Measurements from ENCODE around the gene CALHM5. TPM values are rescaled to one million over a fixed set of nuclear protein-coding genes. Genes with fewer than 3 reads are reported as not detected.

The CALHM5 gene
- total RNA-seq = 1 to 10 TPM in 1 of 4 donors, under 1 TPM in 2, not detected in 1; 0.27 to 3.8 (median 0.64) TPM

- in situ Hi-C loops (cut with MboI; ENCODE audit: low pct_ligation_motif_present in 1 of 4, low pct_unique_long_range_greater_than_20kb in 1 of 4, low sequenced_read_pairs in 3 of 4) (no loop called here), intact Hi-C loops (cut with DNase I; ENCODE audit: low total_unique reads) (no loop called here)
- WGBS, 2 donors (ENCODE audit: low coverage in 1 of 2) = 39 to 50% methylated on average over 5 to 10 of the region's 10 CpGs
- H3K4me1 ChIP-seq = peaks cover 0 to 19% (median 0%) of the 10 kb centered on the region in 4 donors
- TF ChIP-seq POLR2A (IDR thresholded peaks at IDR 0.05) (peak; percentile 11), POLR2AphosphoS5 (IDR thresholded peaks at IDR 0.05) (peak; percentile 10 to 48 (median 38)), CTCF (IDR thresholded peaks at IDR 0.05) (peak in 4 of 5 experiments; percentile 45 to 59 (median 52)), EP300 (IDR thresholded peaks at IDR 0.05; ENCODE audit: low read depth) (no peak)
- H3K27me3 ChIP-seq = no peaks in the 10 kb centered on the region
- no peaks in the 10 kb centered on the region for H3K36me3 ChIP-seq
- no peaks in the 10 kb centered on the region for H3K9me3 ChIP-seq
- peak within 1 kb of the TSS in 3 of 4 donors; percentile 24 to 44 (median 29) for H3K4me3 ChIP-seq
- H3K27ac ChIP-seq = peak within 1 kb of the TSS; percentile 77 to 86 (median 81)
- peak; percentile 13 for DNase-seq
Measured at GRCh38 chr6:116511424-116512110, at the start of gene CALHM5. Gene CALHM5, plus strand, starts transcription at chr6:116511639. Its CDS starts 58 bp downstream, at chr6:116511697.

- intact Hi-C loops (cut with DNase I; ENCODE audit: low total_unique reads) = no loop called here
- H3K27me3 ChIP-seq = peaks cover 51% of the 10 kb centered on the region
- H3K4me1 ChIP-seq = peaks cover 0 to 17% (median 3%) of the 10 kb centered on the region in 4 donors
- H3K36me3 ChIP-seq = no peaks in the 10 kb centered on the region
- WGBS, 2 donors (ENCODE audit: low coverage in 1 of 2) = 34 to 81% methylated on average over 8 to 32 of the region's 84 CpGs
- in situ Hi-C loops (cut with MboI; ENCODE audit: low pct_ligation_motif_present in 1 of 4, low pct_unique_long_range_greater_than_20kb in 1 of 4, low sequenced_read_pairs in 3 of 4) = no loop called here
- DNase-seq = peak; percentile 29
- peak overlapping the region; percentile 17 to 55 (median 34) for H3K4me3 ChIP-seq
- TF ChIP-seq POLR2AphosphoS5 (IDR thresholded peaks at IDR 0.05) (no peak), CTCF (IDR thresholded peaks at IDR 0.05) (no peak), EP300 (IDR thresholded peaks at IDR 0.05; ENCODE audit: low read depth) (no peak), POLR2A (IDR thresholded peaks at IDR 0.05) (no peak)
- peak overlapping the region; percentile 41 to 54 (median 44) for H3K27ac ChIP-seq
- H3K9me3 ChIP-seq = no peaks in the 10 kb centered on the region
Measured at GRCh38 chr6:116461932-116462885, 49.2 kb upstream of the CALHM5 start.

GRCh38 chr6:116463301-116463700, 48.1 kb upstream of the CALHM5 start:
- 89 to 92% methylated on average over 3 to 4 of the region's 4 CpGs for WGBS, 2 donors (ENCODE audit: low coverage in 1 of 2)
- no peak overlapping the region for H3K27ac ChIP-seq

More at GRCh38 chr6:116463301-116463700, 48.1 kb upstream of the CALHM5 start:
- Histone ChIP-seq H3K9me3 (no peaks in the 10 kb centered on the region), H3K4me1 (peaks cover 0 to 17% (median 3%) of the 10 kb centered on the region in 4 donors), H3K4me3 (peak overlapping the region in 1 of 4 donors; percentile 55), H3K27me3 (peaks cover 51% of the 10 kb centered on the region), H3K36me3 (no peaks in the 10 kb centered on the region)
- intact Hi-C loops (cut with DNase I; ENCODE audit: low total_unique reads) (no loop called here), in situ Hi-C loops (cut with MboI; ENCODE audit: low pct_ligation_motif_present in 1 of 4, low pct_unique_long_range_greater_than_20kb in 1 of 4, low sequenced_read_pairs in 3 of 4) (no loop called here)
- DNase-seq = no peak
- TF ChIP-seq EP300 (IDR thresholded peaks at IDR 0.05; ENCODE audit: low read depth) = no peak
- TF ChIP-seq POLR2AphosphoS5 (IDR thresholded peaks at IDR 0.05) = no peak
- no peak for TF ChIP-seq POLR2A (IDR thresholded peaks at IDR 0.05)
- no peak for TF ChIP-seq CTCF (IDR thresholded peaks at IDR 0.05)
